Measurements from ENCODE around the gene TRAK1. TPM values are rescaled to one million over a fixed set of nuclear protein-coding genes. Genes with fewer than 3 reads are reported as not detected.

The TRAK1 gene
- total and polyA plus RNA-seq, 2 donors (not counting 1 experiment from before 2014, with no cell fraction given): 71.3 to 129 TPM

DNA sequence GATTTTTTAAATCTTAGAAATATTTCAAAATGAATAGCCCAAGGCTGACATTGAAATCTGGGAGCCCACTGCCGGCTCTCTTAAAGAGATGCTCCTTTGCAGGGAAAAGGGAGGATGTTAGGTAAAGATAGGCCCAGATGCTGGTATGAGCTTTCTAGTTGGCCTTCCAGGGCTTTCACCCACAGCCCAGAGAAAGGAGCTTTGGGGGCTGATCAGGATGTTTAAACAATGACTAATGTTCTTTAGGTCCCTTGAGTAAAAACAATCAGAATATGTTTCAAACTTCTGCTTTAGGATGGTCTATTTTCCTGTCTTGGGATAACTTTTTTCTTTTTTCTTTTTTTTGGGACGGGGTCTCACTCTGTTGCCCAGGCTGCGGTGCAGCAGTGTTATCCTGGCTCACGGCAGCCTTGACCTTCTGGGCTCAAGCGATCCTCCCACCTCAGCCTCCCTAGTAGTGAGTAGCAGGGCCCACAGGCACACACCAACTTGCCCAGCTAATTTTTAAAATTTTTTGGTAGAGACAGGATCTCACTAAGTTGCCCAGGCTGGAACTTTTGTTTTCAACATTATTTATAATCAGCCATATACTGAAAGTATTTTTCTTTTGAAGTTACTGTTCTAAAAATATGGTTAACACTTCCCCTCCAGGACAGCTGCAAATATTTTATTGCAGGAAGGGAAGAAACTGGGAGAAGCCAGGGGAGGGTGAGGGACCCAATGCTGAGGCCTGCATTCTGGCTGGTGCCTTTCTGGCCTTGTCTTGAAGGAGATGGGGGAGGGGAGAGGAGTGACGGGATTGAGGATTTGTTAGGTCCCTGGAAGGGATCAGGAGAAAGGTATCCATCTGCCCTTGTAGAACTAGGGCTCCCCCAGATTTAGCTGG is 70.1 kb downstream of the TRAK1 start:
- ChIA-PET POLR2A (no interaction called here), CTCF (interaction anchor here (1.7 to 2.0 kb wide), 2 partner anchors 9 to 30 kb away, joined by 5 to 9 read pairs; no protein-coding TSS in a partner anchor)
- no peaks in the 10 kb centered on the region for H3K9me3 ChIP-seq (ENCODE audit: control extremely low read depth in 1 of 3, control insufficient read depth in 2 of 3, insufficient read depth in 1 of 3, low read length in 2 of 3)
- no peak overlapping the region for H3K27ac Mint-ChIP-seq
- H3K27ac ChIP-seq (ENCODE audit: low read length in 2 of 2): no peak overlapping the region
- H3K36me3 ChIP-seq (replicated peaks in 1 of 2; ENCODE audit: control extremely low read depth in 1 of 2, control insufficient read depth in 1 of 2, extremely low read depth in 1 of 2, insufficient read depth in 2 of 2, low read length in 1 of 2): peaks cover 1 to 2% of the 10 kb centered on the region in 2 experiments
- H3K4me2 ChIP-seq (replicated peaks; ENCODE audit: low read depth, low read length, poor library complexity, severe bottlenecking): no peak overlapping the region
- no peak overlapping the region for H2AFZ ChIP-seq (ENCODE audit: insufficient read depth, low read depth, low read length, poor library complexity, severe bottlenecking)
- peaks cover 69% of the 10 kb centered on the region for H3K4me1 Mint-ChIP-seq
- H3K4me3 ChIP-seq (ENCODE audit: control extremely low read depth in 1 of 5, extremely low read depth in 1 of 5, insufficient read depth in 1 of 5, low read depth in 2 of 5, low read length in 4 of 5): no peak overlapping the region
- peaks cover 37 to 44% of the 10 kb centered on the region in 2 donors for H3K4me1 ChIP-seq (ENCODE audit: control insufficient read depth in 2 of 2, insufficient read depth in 2 of 2, low read length in 2 of 2)
- intact Hi-C loops (cut with micrococcal nuclease): no loop called here
- TF ChIP-seq EZH2 (IDR thresholded peaks at IDR 0.05; ENCODE audit: borderline replicate concordance, insufficient read depth, low read depth, low read length, poor library complexity, severe bottlenecking): no peak
- TF ChIP-seq CTCF (IDR thresholded peaks at IDR 0.05): no peak
- no peaks in the 10 kb centered on the region for H3K27me3 ChIP-seq (replicated peaks in 1 of 4; ENCODE audit: control extremely low read depth in 1 of 4, control insufficient read depth in 3 of 4, insufficient read depth in 4 of 4, low read length in 3 of 4)
- no peak for DNase-seq
- H3K9ac ChIP-seq (ENCODE audit: low read length): no peak overlapping the region
- H4K20me1 ChIP-seq (ENCODE audit: control insufficient read depth, insufficient read depth, low read length, poor library complexity, severe bottlenecking): peaks cover 87% of the 10 kb centered on the region
- 98% methylated on average over 6 of the region's 6 CpGs for WGBS (ENCODE audit: insufficient coverage)
- peaks cover 95% of the 10 kb centered on the region for H3K79me2 ChIP-seq (ENCODE audit: control insufficient read depth, insufficient read depth, low read length)
- no peak for ATAC-seq (ENCODE audit: low read depth)
- no peaks in the 10 kb centered on the region for H3K9me3 Mint-ChIP-seq (ENCODE audit: insufficient read depth)
- H3K4me3 Mint-ChIP-seq: no peak overlapping the region
- H3K27me3 Mint-ChIP-seq: no peaks in the 10 kb centered on the region

GRCh38 chr3:42162462-42162861 is 71.3 kb downstream of the TRAK1 start:
- Histone ChIP-seq H3K27me3 (replicated peaks in 1 of 4; ENCODE audit: control extremely low read depth in 1 of 4, control insufficient read depth in 3 of 4, insufficient read depth in 4 of 4, low read length in 3 of 4) (no peaks in the 10 kb centered on the region), H3K9me3 (ENCODE audit: control extremely low read depth in 1 of 3, control insufficient read depth in 2 of 3, insufficient read depth in 1 of 3, low read length in 2 of 3) (no peaks in the 10 kb centered on the region), H3K4me1 (ENCODE audit: control insufficient read depth in 2 of 2, insufficient read depth in 2 of 2, low read length in 2 of 2) (peaks cover 37 to 44% of the 10 kb centered on the region in 2 donors), H3K27ac (ENCODE audit: low read length in 2 of 2) (no peak overlapping the region), H3K9ac (ENCODE audit: low read length) (no peak overlapping the region), H3K4me2 (replicated peaks; ENCODE audit: low read depth, low read length, poor library complexity, severe bottlenecking) (no peak overlapping the region), H3K79me2 (ENCODE audit: control insufficient read depth, insufficient read depth, low read length) (peaks cover 95% of the 10 kb centered on the region), H4K20me1 (ENCODE audit: control insufficient read depth, insufficient read depth, low read length, poor library complexity, severe bottlenecking) (peaks cover 85% of the 10 kb centered on the region), H2AFZ (ENCODE audit: insufficient read depth, low read depth, low read length, poor library complexity, severe bottlenecking) (no peak overlapping the region), H3K36me3 (replicated peaks in 1 of 2; ENCODE audit: control extremely low read depth in 1 of 2, control insufficient read depth in 1 of 2, extremely low read depth in 1 of 2, insufficient read depth in 2 of 2, low read length in 1 of 2) (peaks cover 1 to 3% of the 10 kb centered on the region in 2 experiments), H3K4me3 (ENCODE audit: control extremely low read depth in 1 of 5, extremely low read depth in 1 of 5, insufficient read depth in 1 of 5, low read depth in 2 of 5, low read length in 4 of 5) (no peak overlapping the region)
- peaks cover 73% of the 10 kb centered on the region for H3K4me1 Mint-ChIP-seq
- no peaks in the 10 kb centered on the region for H3K9me3 Mint-ChIP-seq (ENCODE audit: insufficient read depth)
- intact Hi-C loops (cut with micrococcal nuclease): no loop called here
- ATAC-seq (ENCODE audit: low read depth) (no peak), DNase-seq (no peak)
- WGBS (ENCODE audit: insufficient coverage): 96% methylated on average over 4 of the region's 5 CpGs
- H3K27me3 Mint-ChIP-seq: no peaks in the 10 kb centered on the region
- no peak for TF ChIP-seq EZH2 (IDR thresholded peaks at IDR 0.05; ENCODE audit: borderline replicate concordance, insufficient read depth, low read depth, low read length, poor library complexity, severe bottlenecking)
- no peak for TF ChIP-seq CTCF (IDR thresholded peaks at IDR 0.05)
- H3K4me3 Mint-ChIP-seq: no peak overlapping the region
- CTCF ChIA-PET: interaction anchor here (1.7 to 2.0 kb wide), 2 partner anchors 8 to 29 kb away, joined by 5 to 9 read pairs; no protein-coding TSS in a partner anchor
- peak overlapping the region; percentile 28 for H3K27ac Mint-ChIP-seq
- POLR2A ChIA-PET: no interaction called here

Measured in B cell (primary cell).